GM19043 (cell line): ENCODE data around the gene CFAP99.
"Not testable (repeated sequence)": the region's sequence is repeated elsewhere in the genome, so short reads cannot be mapped to it uniquely, and the experiment has no call there.

Experiments used
- ATAC-seq: cut with Tn5 transposase; IDR thresholded peaks from one replicate; pipeline ENCODE4 v1.9.1; 2021; ENCODE audit warnings: low read depth; ENCODE audit not compliant: unreplicated experiment

CFAP99 gene

GRCh38 chr4:2465032-2465431, 46.3 kb downstream of the CFAP99 start:
- ATAC-seq, result no peak

- not testable (repeated sequence) for ATAC-seq
These were observed 46.8 kb downstream of the CFAP99 start for GRCh38 chr4:2465544-2465943.

- peak; percentile 75 for ATAC-seq
These were observed 49.9 kb downstream of the CFAP99 start, which contains the start of gene RNF4 for GRCh38 chr4:2468456-2469191. RNF4 (plus strand) TSS chr4:2469106; CDS start chr4:2490494, 21,388 bp downstream.

- peak; percentile 50 for ATAC-seq
These were observed 50.6 kb downstream of the CFAP99 start for GRCh38 chr4:2469192-2469984.

GRCh38 chr4:2470791-2471190, 52.0 kb downstream of the CFAP99 start:
- ATAC-seq, result no peak

GRCh38 chr4:2472187-2472586, 53.4 kb downstream of the CFAP99 start:
- ATAC-seq, result no peak

GRCh38 chr4:2478229-2478628, 59.5 kb downstream of the CFAP99 start:
- ATAC-seq, result no peak

- no peak for ATAC-seq
These were observed 61.9 kb downstream of the CFAP99 start for GRCh38 chr4:2480649-2481048.

- ATAC-seq, result no peak
These were observed 63.4 kb downstream of the CFAP99 start for GRCh38 chr4:2482192-2482591.

GRCh38 chr4:2482693-2483092, 63.9 kb downstream of the CFAP99 start:
- peak; percentile 40 for ATAC-seq

GRCh38 chr4:2483237-2483636, 64.5 kb downstream of the CFAP99 start:
- no peak for ATAC-seq

GRCh38 chr4:2484185-2484584, 65.4 kb downstream of the CFAP99 start:
- ATAC-seq, result no peak

- ATAC-seq, result peak; percentile 58
These were observed 66.2 kb downstream of the CFAP99 start for GRCh38 chr4:2484993-2485392.

- no peak for ATAC-seq
These were observed 67.2 kb downstream of the CFAP99 start for GRCh38 chr4:2485956-2486355.

GRCh38 chr4:2486981-2487380, 68.2 kb downstream of the CFAP99 start:
- no peak for ATAC-seq

- peak; percentile 51 for ATAC-seq
These were observed 68.9 kb downstream of the CFAP99 start for GRCh38 chr4:2487632-2488031.

- no peak for ATAC-seq
These were observed 70.5 kb downstream of the CFAP99 start for GRCh38 chr4:2489081-2489805.

GRCh38 chr4:2489841-2490552, 71.2 kb downstream of the CFAP99 start:
- ATAC-seq, result no peak

GRCh38 chr4:2492970-2493369, 74.2 kb downstream of the CFAP99 start:
- ATAC-seq, result no peak

GRCh38 chr4:2494992-2495391, 76.2 kb downstream of the CFAP99 start:
- no peak for ATAC-seq

GRCh38 chr4:2497324-2497723, 78.6 kb downstream of the CFAP99 start:
- no peak for ATAC-seq
